Right cardiac atrium (tissue), 5 donors: Measurements from ENCODE around the gene UQCC3. TPM values are rescaled to one million over a fixed set of nuclear protein-coding genes. Genes with fewer than 3 reads are reported as not detected.

Source experiments
- ATAC-seq, 2 donors: fragments of 200-7000 bp; cut with Tn5 transposase; one replicate each; pipeline versions ENCODE4 v1.8.0 to v1.9.1; 2020; ENCODE audit warnings: moderate library complexity in 2 of 2, mild to moderate bottlenecking in 1 of 2
- DNase-seq, 3 donors: peaks; one replicate each; pipeline ENCODE4 v3.0.0-alpha.2; 2020
- H3K27ac ChIP-seq: one replicate; pipeline ENCODE4 v1.5.1; 2013; ENCODE audit warnings: mild to moderate bottlenecking, low read length, control low read depth, moderate library complexity
- H3K27me3 ChIP-seq: one replicate; pipeline ENCODE4 v1.6.1; 2013; ENCODE audit not compliant: control insufficient read depth, insufficient read depth
- H3K4me1 ChIP-seq: one replicate; pipeline ENCODE4 v1.6.1; 2013; ENCODE audit warnings: low read length; ENCODE audit not compliant: control insufficient read depth, insufficient read depth
- H3K4me3 ChIP-seq: one replicate; pipeline ENCODE4 v1.5.1; 2013; ENCODE audit warnings: low read length, control low read depth
- H3K9me3 ChIP-seq: one replicate; pipeline ENCODE4 v1.6.1; 2013; ENCODE audit warnings: low read length; ENCODE audit not compliant: control insufficient read depth
- WGBS: extraction: QIAGEN DNeasy Blood & Tissue Kit; methylation state at CpG from one replicate; pipeline ENCODE4 v1.1.7; 2013; 5-methylcytosine and 5-hydroxymethylcytosine counted together
- intact Hi-C, 4 donors: fragments of 100-400 bp; cut with DNase I; formaldehyde crosslinking; loops; one replicate each; pipeline versions ENCODE4 v1.11.0 to v1.14.0; 2022 to 2023
- long read RNA-seq, 4 donors: library from polyadenylated mRNA; unstranded; transcript quantifications; one replicate each; pipeline ENCODE4 v2.0.0, GENCODE V29; 2020 to 2021
- polyA plus RNA-seq: library from polyadenylated mRNA; stranded (reverse); fragments of 200-250 nt; gene quantifications from one replicate; pipeline ENCODE4 v1.2.3, GENCODE V29; 2013
- total RNA-seq, 4 donors: library from RNA; stranded (reverse); fragmentation: NEBNext Ultra II Directional; extraction: Animal tissue kit (Norgen Biotek cat#: 25700); gene quantifications; one replicate each; pipeline ENCODE4 v1.2.1, GENCODE V29; 2021
- donor health status: healthy with polysubstance abuse.
- donor health status: DM: no; HTN: yes; CAD: no.
- donor health status: DM: no; HTN: no; CAD: no.
- donor health status: DM: no; HTN: yes; CAD: no; lungs with severe emphysema.
- donor health status: DM: yes; HTN: yes; CAD: no.

UQCC3 gene
- total RNA-seq (1 to 10 TPM; 5.2 to 8.6 (median 6.5) TPM), polyA plus RNA-seq (12.9 TPM)
- long read RNA-seq, donor 1, transcript UQCC3-201 (2 exons, 1,947 nt) = major isoform, 15 of 18 reads
- long read RNA-seq, donor 1, partial matches to known transcripts = 0 of 18 reads
- long read RNA-seq, donor 1, other reads (novel, unspliced or antisense) = 3 of 18 reads
- long read RNA-seq, donor 2, transcript UQCC3-201 (2 exons, 1,947 nt) = major isoform, 10 of 14 reads
- long read RNA-seq, donor 2, partial matches to known transcripts = 0 of 14 reads
- long read RNA-seq, donor 2, other reads (novel, unspliced or antisense) = 4 of 14 reads
- long read RNA-seq, donor 3, transcript UQCC3-201 (2 exons, 1,947 nt) = major isoform, 7 of 11 reads
- long read RNA-seq, donor 3, partial matches to known transcripts = 0 of 11 reads
- long read RNA-seq, donor 3, other reads (novel, unspliced or antisense) = 4 of 11 reads
- long read RNA-seq, donor 4, partial matches to known transcripts = 0 of 5 reads
- long read RNA-seq, donor 4, other reads (novel, unspliced or antisense) = 1 of 5 reads

DNA sequence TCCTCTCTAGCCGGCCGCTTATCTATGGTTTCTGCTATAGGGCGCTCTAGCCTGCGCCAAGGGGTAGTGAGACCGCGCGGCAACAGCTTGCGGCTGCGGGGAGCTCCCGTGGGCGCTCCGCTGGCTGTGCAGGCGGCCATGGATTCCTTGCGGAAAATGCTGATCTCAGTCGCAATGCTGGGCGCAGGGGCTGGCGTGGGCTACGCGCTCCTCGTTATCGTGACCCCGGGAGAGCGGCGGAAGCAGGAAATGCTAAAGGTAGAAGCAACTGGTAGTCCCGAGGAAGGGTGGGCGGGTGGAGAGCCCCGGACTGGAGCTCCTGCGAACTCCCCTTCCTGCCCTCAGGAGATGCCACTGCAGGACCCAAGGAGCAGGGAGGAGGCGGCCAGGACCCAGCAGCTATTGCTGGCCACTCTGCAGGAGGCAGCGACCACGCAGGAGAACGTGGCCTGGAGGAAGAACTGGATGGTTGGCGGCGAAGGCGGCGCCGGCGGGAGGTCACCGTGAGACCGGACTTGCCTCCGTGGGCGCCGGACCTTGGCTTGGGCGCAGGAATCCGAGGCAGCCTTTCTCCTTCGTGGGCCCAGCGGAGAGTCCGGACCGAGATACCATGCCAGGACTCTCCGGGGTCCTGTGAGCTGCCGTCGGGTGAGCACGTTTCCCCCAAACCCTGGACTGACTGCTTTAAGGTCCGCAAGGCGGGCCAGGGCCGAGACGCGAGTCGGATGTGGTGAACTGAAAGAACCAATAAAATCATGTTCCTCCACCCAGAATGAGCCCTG lies at the start of gene UQCC3, which contains the start of gene LBHD1:
TSS of gene UQCC3 (plus strand) at position 66 of the 782 bp plus-strand sequence. CDS start at position 139, 73 bp downstream.
TSS of gene LBHD1 (minus strand) at position 660 of the 782 bp plus-strand sequence. CDS start 2,236 bp downstream, outside the sequence.
- WGBS = under 1% methylated on average over 59 of the region's 59 CpGs
- Histone ChIP-seq H3K9me3 (no peaks in the 10 kb centered on the region), H3K4me1 (peaks cover 2% of the 10 kb centered on the region), H3K4me3 (peak within 1 kb of the TSS; percentile 72), H3K27ac (peak within 1 kb of the TSS; percentile 93), H3K27me3 (no peaks in the 10 kb centered on the region)
- DNase-seq = peak; percentile 76 to 89 (median 88)
- intact Hi-C loops = no loop called here
- ATAC-seq = peak; percentile 88 to 89

DNA sequence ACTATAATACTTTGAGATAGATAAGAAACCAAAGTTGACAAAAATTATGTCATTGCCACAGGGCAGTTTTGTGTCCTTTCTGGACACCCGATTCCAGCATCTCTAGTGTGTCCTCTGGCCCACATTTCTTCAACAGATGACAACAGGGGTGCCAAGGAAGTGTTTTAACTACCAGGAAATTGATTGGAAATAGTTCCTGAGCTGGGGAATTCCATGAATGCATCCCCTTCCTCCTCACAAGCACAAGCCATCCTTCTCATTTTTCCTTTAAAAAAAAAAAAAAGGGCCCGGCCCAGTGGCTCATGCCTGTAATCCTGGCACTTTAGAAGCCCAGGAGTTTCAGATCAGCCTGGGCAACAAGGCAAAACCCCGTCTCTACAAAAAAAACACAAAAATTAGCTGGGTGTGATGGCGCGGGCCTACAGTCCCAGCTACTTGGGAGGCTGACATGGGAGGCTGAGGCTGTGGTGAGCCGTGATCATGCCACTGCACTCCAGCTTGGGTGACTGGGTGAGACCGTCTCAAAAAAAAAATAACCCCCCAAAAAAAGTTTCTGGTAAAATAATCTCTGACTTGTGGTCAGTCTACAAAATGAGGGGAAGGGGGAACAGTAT lies 48.9 kb upstream of the UQCC3 start:
- no peak overlapping the region for H3K4me3 ChIP-seq
- H3K4me1 ChIP-seq = peaks cover 3% of the 10 kb centered on the region
- WGBS = 76% methylated on average over 7 of the region's 7 CpGs
- no peaks in the 10 kb centered on the region for H3K27me3 ChIP-seq
- no peak for ATAC-seq
- DNase-seq = no peak
- H3K9me3 ChIP-seq = no peaks in the 10 kb centered on the region
- intact Hi-C loops = no loop called here
- peak overlapping the region; percentile 92 for H3K27ac ChIP-seq

GRCh38 chr11:62627713-62628112 lies 43.8 kb upstream of the UQCC3 start:
- Histone ChIP-seq H3K27me3 (no peaks in the 10 kb centered on the region), H3K4me1 (no peaks in the 10 kb centered on the region), H3K27ac (no peak overlapping the region), H3K4me3 (no peak overlapping the region), H3K9me3 (no peaks in the 10 kb centered on the region)
- ATAC-seq = no peak
- WGBS = 87% methylated on average over 3 of the region's 3 CpGs
- no peak for DNase-seq
- intact Hi-C loops = no loop called here

DNA sequence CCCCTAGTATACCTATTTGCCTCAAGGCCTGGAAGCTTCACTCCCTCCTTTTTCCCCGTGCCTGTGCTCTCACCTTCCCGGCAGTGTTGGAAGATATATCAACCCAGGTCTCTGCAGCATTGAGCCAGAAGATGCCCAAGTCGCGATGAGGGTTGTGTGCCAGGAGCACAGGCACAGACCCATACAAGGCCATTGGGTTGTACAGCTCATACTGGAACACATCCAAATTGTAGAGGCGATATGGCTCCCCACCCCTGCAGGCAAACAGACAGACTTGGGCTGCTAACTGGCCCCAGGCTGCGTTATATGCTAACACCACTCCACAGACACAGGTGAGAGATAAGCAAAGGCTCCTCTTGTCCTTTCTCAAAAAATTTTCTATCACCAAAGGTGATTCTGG lies 39.0 kb upstream of the UQCC3 start:
- H3K9me3 ChIP-seq = no peaks in the 10 kb centered on the region
- ATAC-seq (no peak), DNase-seq (no peak)
- H3K4me1 ChIP-seq = no peaks in the 10 kb centered on the region
- no peak overlapping the region for H3K27ac ChIP-seq
- intact Hi-C loops = no loop called here
- no peak overlapping the region for H3K4me3 ChIP-seq
- WGBS = 83% methylated on average over 6 of the region's 6 CpGs
- H3K27me3 ChIP-seq = no peaks in the 10 kb centered on the region

- ATAC-seq (no peak), DNase-seq (no peak)
- 82% methylated on average over 8 of the region's 8 CpGs for WGBS
- no peak overlapping the region for H3K4me3 ChIP-seq
- H3K4me1 ChIP-seq = peaks cover 3% of the 10 kb centered on the region
- intact Hi-C loops = no loop called here
- no peak overlapping the region for H3K27ac ChIP-seq
- H3K27me3 ChIP-seq = no peaks in the 10 kb centered on the region
- H3K9me3 ChIP-seq = no peaks in the 10 kb centered on the region
Observed at GRCh38 chr11:62644220-62644619, 27.3 kb upstream of the UQCC3 start.

GRCh38 chr11:62645671-62645945 lies 25.9 kb upstream of the UQCC3 start:
- Histone ChIP-seq H3K27ac (peak overlapping the region; percentile 87), H3K4me3 (peak overlapping the region; percentile 93), H3K9me3 (no peaks in the 10 kb centered on the region), H3K27me3 (no peaks in the 10 kb centered on the region), H3K4me1 (peaks cover 3% of the 10 kb centered on the region)
- no peak for DNase-seq
- intact Hi-C loops = no loop called here
- WGBS = 14% methylated on average over 11 of the region's 11 CpGs
- ATAC-seq = no peak

DNA sequence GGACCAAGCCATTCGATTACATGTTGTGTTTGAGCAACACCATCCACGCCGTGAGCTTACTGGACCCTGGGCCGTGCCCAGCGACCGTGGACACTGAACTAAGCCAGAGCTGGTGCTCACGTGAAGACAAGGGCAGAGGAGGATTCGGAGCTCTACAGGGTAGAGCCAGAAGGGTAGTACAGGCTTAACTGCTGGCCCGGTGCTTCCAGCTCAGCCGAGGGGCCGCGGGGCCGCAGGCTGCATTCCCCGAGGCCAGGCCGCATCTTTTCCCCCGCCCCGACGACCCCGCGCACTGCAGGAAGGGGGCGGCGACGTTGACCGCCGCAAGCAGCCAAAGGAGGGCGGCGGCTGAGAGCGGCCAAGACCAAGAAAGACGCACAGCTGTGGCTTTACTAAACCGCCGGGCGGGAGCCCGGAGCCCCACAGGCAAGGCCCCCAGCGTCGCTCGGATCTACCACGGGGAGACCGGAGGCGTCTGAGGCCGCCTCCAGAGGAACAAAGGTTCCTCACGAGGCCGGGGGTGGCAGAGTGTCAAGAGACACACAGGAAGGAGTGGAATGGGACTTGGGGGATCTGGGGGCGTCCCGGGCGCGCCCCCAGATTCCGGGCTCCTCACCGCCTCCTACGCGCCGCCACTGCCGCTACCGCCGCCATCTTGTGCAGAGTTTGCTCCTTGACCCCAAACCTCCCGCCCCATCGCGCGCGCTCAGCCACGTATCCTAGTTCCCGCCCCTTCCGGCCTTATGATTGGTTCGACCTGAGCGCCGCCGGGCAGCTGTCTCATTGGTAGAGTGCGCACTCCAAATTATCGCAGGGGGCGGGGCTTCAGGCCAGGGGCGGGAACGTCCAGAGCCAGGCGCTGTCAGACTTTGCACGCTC lies 25.3 kb upstream of the UQCC3 start, which contains the start of gene GANAB:
TSS of gene GANAB (minus strand) at position 668 of the 879 bp plus-strand sequence. CDS start at position 654, 14 bp downstream.
- DNase-seq (peak; percentile 99 to 100 (median 100)), ATAC-seq (peak; percentile 98)
- intact Hi-C loops = no loop called here
- no peaks in the 10 kb centered on the region for H3K27me3 ChIP-seq
- H3K4me1 ChIP-seq = peaks cover 3% of the 10 kb centered on the region
- H3K9me3 ChIP-seq = no peaks in the 10 kb centered on the region
- H3K4me3 ChIP-seq = peak within 1 kb of the TSS; percentile 93
- WGBS = under 1% methylated on average over 73 of the region's 73 CpGs
- H3K27ac ChIP-seq = peak within 1 kb of the TSS; percentile 87

- H3K27ac ChIP-seq = no peak overlapping the region
- H3K4me3 ChIP-seq = no peak overlapping the region
- 61% methylated on average over 32 of the region's 32 CpGs for WGBS
- no peaks in the 10 kb centered on the region for H3K9me3 ChIP-seq
- peak; percentile 1 to 2 for ATAC-seq
- peak in 2 of 3 donors; percentile 63 to 69 for DNase-seq
- no peaks in the 10 kb centered on the region for H3K27me3 ChIP-seq
- H3K4me1 ChIP-seq = peaks cover 3% of the 10 kb centered on the region
- intact Hi-C loops = no loop called here
Observed at GRCh38 chr11:62646825-62647608, 24.5 kb upstream of the UQCC3 start.

DNA sequence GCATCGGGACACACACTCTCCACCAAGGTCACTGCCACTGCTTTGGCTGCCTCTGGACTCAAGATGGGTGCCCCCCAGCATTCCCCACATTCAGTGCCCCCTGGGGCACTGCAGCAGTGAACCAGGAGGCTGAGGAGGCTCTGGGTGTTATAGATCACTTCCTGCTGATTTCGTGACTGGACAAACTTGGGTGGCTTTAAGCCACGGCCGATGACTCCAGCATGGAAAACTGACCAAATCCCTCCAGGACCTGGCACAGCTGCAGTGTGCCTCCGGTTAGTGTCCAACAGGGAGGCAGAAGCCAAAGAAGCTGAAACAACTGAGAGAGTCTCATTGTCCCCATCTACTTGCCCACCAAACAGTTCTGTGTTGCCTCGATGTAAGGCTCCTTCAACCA lies 23.9 kb upstream of the UQCC3 start:
- WGBS = 80% methylated on average over 6 of the region's 6 CpGs
- intact Hi-C loops = no loop called here
- Histone ChIP-seq H3K9me3 (no peaks in the 10 kb centered on the region), H3K4me1 (peaks cover 3% of the 10 kb centered on the region), H3K4me3 (no peak overlapping the region), H3K27ac (no peak overlapping the region), H3K27me3 (no peaks in the 10 kb centered on the region)
- ATAC-seq (no peak), DNase-seq (no peak)
